Measurements from ENCODE around the gene PRKCB.
"Not testable (repeated sequence)": the region's sequence is repeated elsewhere in the genome, so short reads cannot be mapped to it uniquely, and the experiment has no call there.

Gene PRKCB

DNA sequence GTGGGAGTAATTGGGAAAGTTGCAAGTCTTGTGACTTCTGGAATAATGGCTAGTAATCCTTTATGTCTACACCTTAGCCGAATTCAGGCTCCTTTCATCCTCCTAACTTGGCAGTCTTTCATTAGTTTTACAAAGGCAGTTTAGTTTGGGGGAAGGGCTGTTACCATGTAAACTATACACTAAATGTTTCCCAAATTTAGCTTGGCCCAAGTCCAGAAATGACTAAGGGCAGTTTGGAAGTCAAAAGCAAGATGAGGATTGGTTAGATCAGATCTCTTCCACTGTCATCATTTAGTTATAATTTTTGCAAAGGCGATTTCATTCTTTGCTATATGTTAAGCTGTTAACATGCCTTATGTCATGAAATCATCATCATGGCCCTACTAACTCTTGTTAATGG is 304.9 kb downstream of the PRKCB start:
- DNase-seq: no peak

GRCh38 chr16:24141466-24141865 is 305.7 kb downstream of the PRKCB start:
- DNase-seq: no peak

DNA sequence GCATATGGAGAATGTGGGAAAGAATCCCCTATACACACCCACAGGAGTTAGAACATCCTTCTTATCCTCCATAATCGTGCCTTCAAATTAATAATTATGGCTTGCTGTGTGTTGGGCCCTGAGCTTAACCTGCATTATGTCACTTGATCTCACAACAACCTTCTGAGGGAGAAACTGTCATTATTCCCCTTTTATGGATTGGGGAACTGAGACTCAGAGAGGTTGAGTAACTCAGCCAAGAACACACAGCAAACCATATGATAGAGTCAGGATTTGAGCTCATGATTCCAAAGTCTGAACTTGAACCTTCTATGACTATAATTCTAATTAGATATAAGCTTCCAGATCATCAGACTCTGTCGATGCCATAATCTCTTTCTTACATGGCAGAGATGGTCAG is 306.1 kb downstream of the PRKCB start:
- no peak for DNase-seq

- DNase-seq: no peak
Observed at GRCh38 chr16:24145927-24146326, 310.1 kb downstream of the PRKCB start.

DNA sequence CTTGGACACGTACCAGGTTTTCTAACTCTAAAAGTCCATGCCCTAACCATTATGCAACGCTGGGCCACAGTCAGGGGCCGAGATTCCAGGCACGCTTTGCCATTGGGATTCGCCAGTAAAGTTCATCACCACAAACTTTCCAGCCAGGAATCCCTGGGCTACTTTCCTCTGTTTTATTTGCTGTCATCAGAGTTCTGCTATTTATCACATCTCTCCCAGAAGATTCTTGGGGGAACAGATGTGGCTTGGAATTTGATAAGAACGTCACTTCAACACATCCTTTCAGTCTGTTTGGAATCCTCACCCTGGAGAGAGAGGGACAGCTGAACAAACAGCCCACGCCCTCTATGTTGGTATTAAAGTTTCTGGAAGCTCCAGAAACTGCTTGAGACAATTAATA is 310.7 kb downstream of the PRKCB start:
- no peak for DNase-seq

DNA sequence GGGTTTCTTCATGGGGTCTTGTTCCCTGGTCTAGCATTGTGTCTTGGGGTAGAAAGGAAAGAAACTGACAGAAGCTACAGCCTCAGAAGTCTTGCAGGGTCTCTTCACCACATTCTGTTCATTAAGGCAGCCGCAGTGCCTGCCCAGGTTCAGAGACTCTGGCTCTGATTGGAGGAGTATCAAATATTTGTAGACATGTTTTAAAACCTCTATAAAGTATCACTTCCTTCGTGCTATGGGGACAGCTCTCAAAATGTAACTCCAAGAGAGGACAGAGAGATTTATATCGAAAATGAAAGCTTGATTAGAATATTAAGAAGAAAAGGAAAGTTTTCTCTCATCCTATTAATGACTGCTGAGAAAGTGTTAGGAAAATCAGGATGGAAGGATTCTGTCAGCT is 313.3 kb downstream of the PRKCB start:
- DNase-seq: no peak

GRCh38 chr16:24150282-24150681 is 314.5 kb downstream of the PRKCB start:
- DNase-seq: no peak

DNA sequence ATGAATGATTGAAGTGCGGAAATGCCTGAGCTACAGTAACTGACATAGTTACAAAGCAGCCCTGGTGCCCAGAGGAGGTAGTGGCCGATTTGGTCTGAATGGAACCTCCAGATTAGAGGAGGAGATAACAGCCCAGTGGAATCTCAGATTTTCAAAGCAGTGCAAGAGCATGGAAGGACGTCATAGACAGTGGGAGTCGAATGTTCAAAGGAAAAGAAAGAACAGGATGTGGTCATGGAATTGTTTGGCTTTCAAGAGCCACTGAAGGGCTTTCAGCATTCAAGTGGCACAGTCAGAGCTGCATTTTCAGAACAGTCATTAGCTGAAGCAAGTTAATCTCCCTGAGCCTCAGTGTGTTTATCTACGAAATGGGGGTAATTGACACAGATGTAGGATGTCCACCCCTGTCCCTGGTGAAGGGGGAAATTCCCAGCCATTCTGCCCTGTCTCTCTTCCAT is 315.7 kb downstream of the PRKCB start:
- DNase-seq: no peak

GRCh38 chr16:24152048-24152447 is 316.3 kb downstream of the PRKCB start:
- not testable (repeated sequence) for DNase-seq

DNA sequence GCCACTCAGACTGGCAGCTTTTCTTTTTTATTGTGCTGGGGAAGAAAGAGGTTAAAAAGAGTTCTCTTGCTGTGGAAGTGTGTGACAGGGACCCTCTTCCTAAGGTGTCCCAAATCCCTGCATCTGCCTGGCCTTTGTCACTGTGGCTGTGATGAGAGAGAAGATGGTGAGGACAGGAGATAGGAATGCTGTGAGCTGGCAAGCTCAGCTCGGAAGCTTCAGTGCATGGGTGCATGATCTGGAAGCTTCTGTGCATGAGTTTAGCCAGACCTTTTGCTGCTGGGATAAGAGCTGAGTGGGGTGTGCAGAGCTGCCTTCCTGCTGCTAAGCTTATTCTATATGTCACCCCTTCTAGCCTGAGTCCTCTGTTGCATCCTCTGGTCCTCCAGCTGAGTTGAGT is 317.0 kb downstream of the PRKCB start:
- no peak for DNase-seq

DNA sequence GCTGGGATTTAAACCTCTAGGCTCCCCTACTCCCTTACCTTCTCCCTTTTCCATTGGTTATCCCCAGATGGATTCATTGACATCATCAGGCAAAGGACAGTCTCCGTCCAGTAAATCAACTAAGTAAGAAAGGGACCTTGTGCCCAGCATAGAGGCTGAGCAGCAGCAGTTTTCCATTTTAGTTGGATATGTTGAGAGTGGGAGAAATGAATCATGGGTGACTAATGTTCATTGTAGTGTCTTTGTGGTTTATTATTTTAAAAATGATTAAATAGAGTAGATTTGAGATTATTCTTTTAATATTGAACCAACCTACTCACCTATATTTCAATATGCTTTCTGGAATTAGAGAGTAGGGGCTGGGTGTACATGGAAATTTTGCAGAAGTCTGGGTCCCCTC is 321.0 kb downstream of the PRKCB start:
- no peak for DNase-seq

DNA sequence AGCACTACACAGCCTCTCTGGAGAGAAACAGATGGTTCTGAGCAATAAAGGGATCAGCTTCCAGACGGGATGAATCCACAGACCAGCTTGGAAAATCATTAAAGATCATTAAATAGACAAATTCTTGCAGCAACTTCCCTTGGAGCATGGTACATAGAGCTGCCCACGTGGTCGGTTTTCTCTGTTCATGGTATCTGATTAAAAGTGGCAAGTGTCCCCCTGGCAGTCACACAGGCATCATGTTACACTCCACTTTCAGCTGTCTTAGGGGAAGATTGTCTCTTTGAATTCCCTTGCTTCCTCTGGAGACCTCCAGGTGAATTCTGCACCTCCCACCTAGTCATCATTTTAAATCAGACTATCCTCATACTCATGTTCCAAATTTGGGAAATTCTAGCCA is 328.2 kb downstream of the PRKCB start:
- DNase-seq: no peak

DNA sequence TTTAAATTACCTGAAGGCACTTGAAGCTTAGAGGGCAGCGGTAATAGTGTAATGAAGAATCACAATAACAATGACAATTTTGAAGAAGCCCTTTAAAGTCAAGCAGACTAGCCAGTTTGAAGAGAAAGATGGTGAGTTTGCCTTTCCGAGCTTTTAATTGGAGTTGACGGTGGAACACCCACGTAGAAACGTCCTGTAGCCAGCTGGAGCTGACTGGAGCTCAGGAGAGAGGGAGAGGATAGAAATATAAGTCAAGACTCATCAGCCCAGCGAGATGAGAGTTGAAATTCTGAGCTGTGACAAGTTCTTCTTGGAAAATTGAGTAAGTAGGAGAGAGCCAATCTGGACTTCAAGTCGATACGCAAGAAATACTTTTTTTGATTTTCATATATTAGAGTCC is 328.6 kb downstream of the PRKCB start:
- no peak for DNase-seq

GRCh38 chr16:24165273-24165672 is 329.5 kb downstream of the PRKCB start:
- no peak for DNase-seq

GRCh38 chr16:24166661-24167528 is 331.1 kb downstream of the PRKCB start:
- DNase-seq: no peak

DNA sequence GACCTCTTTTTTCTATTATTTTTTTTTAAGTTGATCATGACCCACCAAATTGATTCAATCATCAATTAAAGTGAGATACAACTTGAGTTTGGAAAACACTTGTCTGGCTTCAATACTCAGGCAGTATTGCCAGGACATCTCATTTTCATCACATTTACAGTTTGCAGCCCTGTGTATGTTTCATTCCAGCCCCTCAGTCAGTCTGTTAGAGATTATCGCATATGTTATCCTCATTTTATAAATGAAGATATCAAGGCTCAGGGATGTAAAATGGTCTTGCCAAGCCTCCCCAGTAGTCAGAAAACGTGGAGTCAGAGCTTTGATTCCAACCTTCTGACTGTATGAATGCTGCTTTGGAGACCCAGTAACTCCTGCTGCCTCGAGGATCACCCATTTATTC is 333.1 kb downstream of the PRKCB start:
- no peak for DNase-seq

DNA sequence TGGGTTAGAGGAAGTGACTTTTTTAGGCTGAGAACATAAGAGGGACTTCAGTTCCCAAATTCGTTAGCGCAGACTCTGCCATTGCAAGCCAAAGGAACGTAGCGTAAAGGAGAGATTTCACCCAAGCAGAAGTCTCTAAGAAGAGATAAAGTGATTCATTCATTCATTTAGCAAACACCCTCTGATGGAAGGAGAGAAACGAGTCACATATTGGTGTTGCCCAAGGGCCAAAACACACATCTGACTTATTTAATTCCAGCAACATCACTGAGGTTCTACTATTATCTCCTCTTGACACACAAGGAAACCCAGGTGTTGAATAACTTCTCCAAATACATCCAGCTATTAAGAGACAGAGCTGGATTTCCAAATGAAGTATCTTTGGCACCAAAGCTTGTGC is 334.6 kb downstream of the PRKCB start:
- DNase-seq: no peak

DNA sequence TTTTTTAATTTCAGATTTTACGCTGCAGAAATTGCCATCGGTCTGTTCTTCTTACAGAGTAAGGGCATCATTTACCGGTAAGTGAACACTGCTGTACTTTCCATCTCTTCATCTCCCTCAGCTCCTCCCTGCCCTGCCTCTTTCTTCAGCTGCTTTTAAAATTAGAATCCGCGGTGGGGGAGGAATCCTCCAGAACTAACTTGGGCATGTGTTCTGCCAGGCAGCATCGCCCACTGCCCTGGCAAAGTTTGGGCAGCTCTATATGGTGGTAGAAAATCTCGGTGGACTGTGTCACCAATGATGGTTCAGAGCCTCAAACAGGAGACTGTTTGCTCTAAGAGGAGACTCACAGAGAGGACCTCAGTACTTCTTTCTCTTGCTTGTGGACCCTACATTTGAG is 338.7 kb downstream of the PRKCB start:
- no peak for DNase-seq

GRCh38 chr16:24174957-24175356 is 339.2 kb downstream of the PRKCB start:
- DNase-seq: no peak

DNA sequence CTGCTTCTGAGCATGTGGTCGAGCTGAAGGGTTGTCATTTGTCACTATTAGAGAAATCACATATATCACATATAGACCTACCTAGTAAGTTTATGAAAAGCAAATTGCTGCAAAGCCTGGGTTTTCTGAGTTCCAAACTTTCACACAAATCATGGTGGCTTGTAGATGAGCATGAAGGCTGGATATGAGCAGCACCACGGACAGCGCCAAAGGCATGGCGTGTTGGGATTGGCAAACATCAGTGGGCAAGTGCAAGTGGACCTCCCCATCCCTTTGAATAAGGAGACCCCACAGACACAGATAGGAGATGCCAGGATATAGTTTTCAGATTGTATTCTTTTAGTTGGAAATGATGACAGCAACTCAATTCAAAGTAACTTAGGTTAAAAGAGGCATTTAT is 342.7 kb downstream of the PRKCB start:
- DNase-seq: no peak

- no peak for DNase-seq
Observed at GRCh38 chr16:24180451-24180850, 344.7 kb downstream of the PRKCB start.

DNA sequence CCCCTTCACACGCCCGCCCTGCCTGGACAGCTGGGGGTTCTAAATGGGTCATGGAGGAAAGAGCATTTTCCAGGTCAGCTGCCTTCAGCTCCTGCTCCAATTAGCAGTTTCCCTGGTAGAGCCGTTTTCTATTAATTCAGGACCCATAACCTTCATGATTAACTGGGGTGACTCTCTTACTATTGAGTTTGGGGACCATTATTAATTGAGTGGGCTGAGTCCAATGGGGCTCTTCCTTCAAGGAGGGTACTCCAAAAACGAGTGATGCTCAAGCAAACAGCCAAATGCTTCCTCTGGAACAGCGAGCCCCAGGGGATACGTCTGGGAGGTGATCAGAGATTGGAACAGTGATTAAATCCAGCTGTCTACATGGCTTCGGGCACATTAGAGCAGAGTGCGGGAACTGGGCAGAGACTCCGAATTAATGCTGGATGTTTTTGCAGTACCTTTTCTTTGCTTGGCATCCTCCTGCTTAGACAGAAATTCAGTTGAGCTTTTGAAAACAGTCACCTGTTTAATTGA is 352.3 kb downstream of the PRKCB start:
- no peak for DNase-seq

DNA sequence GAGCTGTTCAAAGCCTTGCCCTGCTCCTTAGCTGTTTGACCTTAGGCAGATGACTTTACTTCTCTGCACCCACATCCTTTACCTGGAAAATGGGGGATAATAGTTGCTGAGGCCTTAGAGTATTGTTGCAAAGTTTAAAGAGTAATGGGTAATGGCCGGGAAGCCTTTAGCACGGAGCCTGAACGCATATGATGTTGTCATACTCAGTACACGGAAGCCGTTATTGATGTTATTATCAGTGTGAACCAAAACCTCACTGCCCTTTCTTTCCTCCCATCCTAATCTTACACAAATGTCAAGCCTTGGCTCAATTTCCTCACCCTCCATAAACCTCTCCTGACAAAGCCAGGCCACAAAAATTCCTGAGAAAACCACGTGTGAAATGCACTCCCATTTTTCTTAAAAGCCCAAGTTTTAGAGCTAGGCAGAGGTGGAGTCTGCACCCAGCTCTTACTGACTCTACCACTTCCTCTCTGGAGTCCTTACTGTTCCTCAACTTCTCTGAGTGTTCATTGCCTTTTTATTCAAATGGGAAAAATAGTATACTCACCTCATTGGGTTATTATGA is 353.1 kb downstream of the PRKCB start:
- no peak for DNase-seq

- DNase-seq: no peak
Observed at GRCh38 chr16:24189941-24190340, 354.2 kb downstream of the PRKCB start.

All from femur (tissue), 1 donor.